Measurements from ENCODE around the gene ZNF148.

The ZNF148 gene

DNA sequence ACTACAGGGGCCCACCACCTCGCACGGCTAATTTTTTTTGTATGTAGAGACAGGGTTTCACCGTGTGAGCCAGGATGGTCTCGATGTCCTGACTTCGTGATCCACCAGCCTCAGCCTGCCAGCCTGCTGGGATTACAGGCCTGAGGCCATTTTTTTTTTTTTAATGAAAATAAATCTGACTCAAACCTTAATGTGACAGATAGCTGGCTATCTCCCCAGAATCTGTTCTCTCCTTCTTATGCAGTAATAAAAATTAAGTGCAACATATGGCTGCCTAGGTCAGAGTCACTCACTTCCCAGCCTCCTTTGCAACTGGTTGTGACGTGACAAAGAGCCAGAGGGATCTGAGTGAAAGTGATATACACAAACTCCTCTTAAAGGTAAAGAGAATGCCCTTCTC is 53.0 kb downstream of the ZNF148 start (continued):
- no peak for TF ChIP-seq ZNF394 (tag by site-specific recombination; IDR thresholded peaks at IDR 0.05; ENCODE audit: borderline replicate concordance)
- TF ChIP-seq, protein P1, sequence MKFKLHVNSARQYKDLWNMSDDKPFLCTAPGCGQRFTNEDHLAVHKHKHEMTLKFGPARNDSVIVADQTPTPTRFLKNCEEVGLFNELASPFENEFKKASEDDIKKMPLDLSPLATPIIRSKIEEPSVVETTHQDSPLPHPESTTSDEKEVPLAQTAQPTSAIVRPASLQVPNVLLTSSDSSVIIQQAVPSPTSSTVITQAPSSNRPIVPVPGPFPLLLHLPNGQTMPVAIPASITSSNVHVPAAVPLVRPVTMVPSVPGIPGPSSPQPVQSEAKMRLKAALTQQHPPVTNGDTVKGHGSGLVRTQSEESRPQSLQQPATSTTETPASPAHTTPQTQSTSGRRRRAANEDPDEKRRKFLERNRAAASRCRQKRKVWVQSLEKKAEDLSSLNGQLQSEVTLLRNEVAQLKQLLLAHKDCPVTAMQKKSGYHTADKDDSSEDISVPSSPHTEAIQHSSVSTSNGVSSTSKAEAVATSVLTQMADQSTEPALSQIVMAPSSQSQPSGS (tag by site-specific recombination; IDR thresholded peaks at IDR 0.05; ENCODE audit: low read depth), result no peak
- no peak for TF ChIP-seq GLI4 (tag by site-specific recombination; IDR thresholded peaks at IDR 0.05)
- TF ChIP-seq, protein P2, sequence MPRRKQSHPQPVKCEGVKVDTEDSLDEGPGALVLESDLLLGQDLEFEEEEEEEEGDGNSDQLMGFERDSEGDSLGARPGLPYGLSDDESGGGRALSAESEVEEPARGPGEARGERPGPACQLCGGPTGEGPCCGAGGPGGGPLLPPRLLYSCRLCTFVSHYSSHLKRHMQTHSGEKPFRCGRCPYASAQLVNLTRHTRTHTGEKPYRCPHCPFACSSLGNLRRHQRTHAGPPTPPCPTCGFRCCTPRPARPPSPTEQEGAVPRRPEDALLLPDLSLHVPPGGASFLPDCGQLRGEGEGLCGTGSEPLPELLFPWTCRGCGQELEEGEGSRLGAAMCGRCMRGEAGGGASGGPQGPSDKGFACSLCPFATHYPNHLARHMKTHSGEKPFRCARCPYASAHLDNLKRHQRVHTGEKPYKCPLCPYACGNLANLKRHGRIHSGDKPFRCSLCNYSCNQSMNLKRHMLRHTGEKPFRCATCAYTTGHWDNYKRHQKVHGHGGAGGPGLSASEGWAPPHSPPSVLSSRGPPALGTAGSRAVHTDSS (tag by site-specific recombination; IDR thresholded peaks at IDR 0.05), result no peak
- no peak for TF ChIP-seq ZBTB48 (tag by site-specific recombination; IDR thresholded peaks at IDR 0.05)
- TF ChIP-seq, protein P3, sequence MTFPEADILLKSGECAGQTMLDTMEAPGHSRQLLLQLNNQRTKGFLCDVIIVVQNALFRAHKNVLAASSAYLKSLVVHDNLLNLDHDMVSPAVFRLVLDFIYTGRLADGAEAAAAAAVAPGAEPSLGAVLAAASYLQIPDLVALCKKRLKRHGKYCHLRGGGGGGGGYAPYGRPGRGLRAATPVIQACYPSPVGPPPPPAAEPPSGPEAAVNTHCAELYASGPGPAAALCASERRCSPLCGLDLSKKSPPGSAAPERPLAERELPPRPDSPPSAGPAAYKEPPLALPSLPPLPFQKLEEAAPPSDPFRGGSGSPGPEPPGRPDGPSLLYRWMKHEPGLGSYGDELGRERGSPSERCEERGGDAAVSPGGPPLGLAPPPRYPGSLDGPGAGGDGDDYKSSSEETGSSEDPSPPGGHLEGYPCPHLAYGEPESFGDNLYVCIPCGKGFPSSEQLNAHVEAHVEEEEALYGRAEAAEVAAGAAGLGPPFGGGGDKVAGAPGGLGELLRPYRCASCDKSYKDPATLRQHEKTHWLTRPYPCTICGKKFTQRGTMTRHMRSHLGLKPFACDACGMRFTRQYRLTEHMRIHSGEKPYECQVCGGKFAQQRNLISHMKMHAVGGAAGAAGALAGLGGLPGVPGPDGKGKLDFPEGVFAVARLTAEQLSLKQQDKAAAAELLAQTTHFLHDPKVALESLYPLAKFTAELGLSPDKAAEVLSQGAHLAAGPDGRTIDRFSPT (tag by site-specific recombination; IDR thresholded peaks at IDR 0.05), result no peak
- TF ChIP-seq, protein P4, sequence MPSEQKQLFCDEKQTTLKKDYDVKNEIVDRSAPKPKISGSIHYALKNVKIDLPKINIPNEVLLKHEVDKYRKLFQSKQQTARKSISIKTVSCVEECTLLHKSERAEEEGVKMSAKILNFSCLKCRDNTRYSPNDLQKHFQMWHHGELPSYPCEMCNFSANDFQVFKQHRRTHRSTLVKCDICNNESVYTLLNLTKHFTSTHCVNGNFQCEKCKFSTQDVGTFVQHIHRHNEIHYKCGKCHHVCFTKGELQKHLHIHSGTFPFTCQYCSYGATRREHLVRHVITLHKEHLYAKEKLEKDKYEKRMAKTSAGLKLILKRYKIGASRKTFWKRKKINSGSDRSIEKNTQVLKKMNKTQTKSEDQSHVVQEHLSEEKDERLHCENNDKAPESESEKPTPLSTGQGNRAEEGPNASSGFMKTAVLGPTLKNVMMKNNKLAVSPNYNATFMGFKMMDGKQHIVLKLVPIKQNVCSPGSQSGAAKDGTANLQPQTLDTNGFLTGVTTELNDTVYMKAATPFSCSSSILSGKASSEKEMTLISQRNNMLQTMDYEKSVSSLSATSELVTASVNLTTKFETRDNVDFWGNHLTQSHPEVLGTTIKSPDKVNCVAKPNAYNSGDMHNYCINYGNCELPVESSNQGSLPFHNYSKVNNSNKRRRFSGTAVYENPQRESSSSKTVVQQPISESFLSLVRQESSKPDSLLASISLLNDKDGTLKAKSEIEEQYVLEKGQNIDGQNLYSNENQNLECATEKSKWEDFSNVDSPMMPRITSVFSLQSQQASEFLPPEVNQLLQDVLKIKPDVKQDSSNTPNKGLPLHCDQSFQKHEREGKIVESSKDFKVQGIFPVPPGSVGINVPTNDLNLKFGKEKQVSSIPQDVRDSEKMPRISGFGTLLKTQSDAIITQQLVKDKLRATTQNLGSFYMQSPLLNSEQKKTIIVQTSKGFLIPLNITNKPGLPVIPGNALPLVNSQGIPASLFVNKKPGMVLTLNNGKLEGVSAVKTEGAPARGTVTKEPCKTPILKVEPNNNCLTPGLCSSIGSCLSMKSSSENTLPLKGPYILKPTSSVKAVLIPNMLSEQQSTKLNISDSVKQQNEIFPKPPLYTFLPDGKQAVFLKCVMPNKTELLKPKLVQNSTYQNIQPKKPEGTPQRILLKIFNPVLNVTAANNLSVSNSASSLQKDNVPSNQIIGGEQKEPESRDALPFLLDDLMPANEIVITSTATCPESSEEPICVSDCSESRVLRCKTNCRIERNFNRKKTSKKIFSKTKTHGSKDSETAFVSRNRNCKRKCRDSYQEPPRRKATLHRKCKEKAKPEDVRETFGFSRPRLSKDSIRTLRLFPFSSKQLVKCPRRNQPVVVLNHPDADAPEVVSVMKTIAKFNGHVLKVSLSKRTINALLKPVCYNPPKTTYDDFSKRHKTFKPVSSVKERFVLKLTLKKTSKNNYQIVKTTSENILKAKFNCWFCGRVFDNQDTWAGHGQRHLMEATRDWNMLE (tag by site-specific recombination; conservative IDR thresholded peaks at IDR 0.05; ENCODE audit: low read depth), result no peak
- TF ChIP-seq, protein P5, sequence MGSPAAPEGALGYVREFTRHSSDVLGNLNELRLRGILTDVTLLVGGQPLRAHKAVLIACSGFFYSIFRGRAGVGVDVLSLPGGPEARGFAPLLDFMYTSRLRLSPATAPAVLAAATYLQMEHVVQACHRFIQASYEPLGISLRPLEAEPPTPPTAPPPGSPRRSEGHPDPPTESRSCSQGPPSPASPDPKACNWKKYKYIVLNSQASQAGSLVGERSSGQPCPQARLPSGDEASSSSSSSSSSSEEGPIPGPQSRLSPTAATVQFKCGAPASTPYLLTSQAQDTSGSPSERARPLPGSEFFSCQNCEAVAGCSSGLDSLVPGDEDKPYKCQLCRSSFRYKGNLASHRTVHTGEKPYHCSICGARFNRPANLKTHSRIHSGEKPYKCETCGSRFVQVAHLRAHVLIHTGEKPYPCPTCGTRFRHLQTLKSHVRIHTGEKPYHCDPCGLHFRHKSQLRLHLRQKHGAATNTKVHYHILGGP (tag by site-specific recombination; IDR thresholded peaks at IDR 0.05), result no peak
- TF ChIP-seq ZNF2 (tag by site-specific recombination; IDR thresholded peaks at IDR 0.05), result no peak
- TF ChIP-seq OSR2 (tag by site-specific recombination; IDR thresholded peaks at IDR 0.05), result peak; percentile 46
- TF ChIP-seq ZSCAN16 (tag by site-specific recombination; IDR thresholded peaks at IDR 0.05), result no peak
- TF ChIP-seq ZNF292 (tag by site-specific recombination; IDR thresholded peaks at IDR 0.05; ENCODE audit: borderline replicate concordance, low read depth), result no peak
- peak; percentile 71 for TF ChIP-seq ZNF843 (tag by site-specific recombination; IDR thresholded peaks at IDR 0.05)
- no peak for TF ChIP-seq ZNF433 (tag by site-specific recombination; IDR thresholded peaks at IDR 0.05; ENCODE audit: low read depth)
- TF ChIP-seq GLI2 (tag by site-specific recombination; IDR thresholded peaks at IDR 0.05; ENCODE audit: borderline replicate concordance, low read depth), result no peak
- TF ChIP-seq YY2 (tag by site-specific recombination; IDR thresholded peaks at IDR 0.05), result no peak
- TF ChIP-seq ZIC2 (tag by site-specific recombination; IDR thresholded peaks at IDR 0.05), result no peak
- TF ChIP-seq, protein P6, sequence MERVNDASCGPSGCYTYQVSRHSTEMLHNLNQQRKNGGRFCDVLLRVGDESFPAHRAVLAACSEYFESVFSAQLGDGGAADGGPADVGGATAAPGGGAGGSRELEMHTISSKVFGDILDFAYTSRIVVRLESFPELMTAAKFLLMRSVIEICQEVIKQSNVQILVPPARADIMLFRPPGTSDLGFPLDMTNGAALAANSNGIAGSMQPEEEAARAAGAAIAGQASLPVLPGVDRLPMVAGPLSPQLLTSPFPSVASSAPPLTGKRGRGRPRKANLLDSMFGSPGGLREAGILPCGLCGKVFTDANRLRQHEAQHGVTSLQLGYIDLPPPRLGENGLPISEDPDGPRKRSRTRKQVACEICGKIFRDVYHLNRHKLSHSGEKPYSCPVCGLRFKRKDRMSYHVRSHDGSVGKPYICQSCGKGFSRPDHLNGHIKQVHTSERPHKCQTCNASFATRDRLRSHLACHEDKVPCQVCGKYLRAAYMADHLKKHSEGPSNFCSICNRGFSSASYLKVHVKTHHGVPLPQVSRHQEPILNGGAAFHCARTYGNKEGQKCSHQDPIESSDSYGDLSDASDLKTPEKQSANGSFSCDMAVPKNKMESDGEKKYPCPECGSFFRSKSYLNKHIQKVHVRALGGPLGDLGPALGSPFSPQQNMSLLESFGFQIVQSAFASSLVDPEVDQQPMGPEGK (tag by site-specific recombination; IDR thresholded peaks at IDR 0.05), result no peak
- no peak for TF ChIP-seq ZBTB21 (tag by site-specific recombination; IDR thresholded peaks at IDR 0.05)
- peak; percentile 54 for TF ChIP-seq WT1 (tag by site-specific recombination; IDR thresholded peaks at IDR 0.05)
- TF ChIP-seq, protein P7, sequence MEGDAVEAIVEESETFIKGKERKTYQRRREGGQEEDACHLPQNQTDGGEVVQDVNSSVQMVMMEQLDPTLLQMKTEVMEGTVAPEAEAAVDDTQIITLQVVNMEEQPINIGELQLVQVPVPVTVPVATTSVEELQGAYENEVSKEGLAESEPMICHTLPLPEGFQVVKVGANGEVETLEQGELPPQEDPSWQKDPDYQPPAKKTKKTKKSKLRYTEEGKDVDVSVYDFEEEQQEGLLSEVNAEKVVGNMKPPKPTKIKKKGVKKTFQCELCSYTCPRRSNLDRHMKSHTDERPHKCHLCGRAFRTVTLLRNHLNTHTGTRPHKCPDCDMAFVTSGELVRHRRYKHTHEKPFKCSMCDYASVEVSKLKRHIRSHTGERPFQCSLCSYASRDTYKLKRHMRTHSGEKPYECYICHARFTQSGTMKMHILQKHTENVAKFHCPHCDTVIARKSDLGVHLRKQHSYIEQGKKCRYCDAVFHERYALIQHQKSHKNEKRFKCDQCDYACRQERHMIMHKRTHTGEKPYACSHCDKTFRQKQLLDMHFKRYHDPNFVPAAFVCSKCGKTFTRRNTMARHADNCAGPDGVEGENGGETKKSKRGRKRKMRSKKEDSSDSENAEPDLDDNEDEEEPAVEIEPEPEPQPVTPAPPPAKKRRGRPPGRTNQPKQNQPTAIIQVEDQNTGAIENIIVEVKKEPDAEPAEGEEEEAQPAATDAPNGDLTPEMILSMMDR (tag by site-specific recombination; IDR thresholded peaks at IDR 0.05), result no peak
- TF ChIP-seq ZNF335 (tag by site-specific recombination; conservative IDR thresholded peaks at IDR 0.05), result no peak
- peak; percentile 48; the same call in 1 of the 2 replicates for TF ChIP-seq MZF1 (tag by site-specific recombination; IDR thresholded peaks at IDR 0.05; ENCODE audit: borderline replicate concordance)

Data from HEK293 (cell line).